Prostate gland (tissue), 2 donors: ENCODE results near the gene TRIM39.

Experiments used
- POLR2A ChIP-seq: fragments of 450-650 bp; IDR thresholded peaks from one replicate; pipeline ENCODE4 v1.6.1; 2016; ENCODE audit warnings: antibody characterized with exemption, mild to moderate bottlenecking
- POLR2AphosphoS5 ChIP-seq: sonication (generic); formaldehyde crosslinking; IDR thresholded peaks from one replicate; pipeline ENCODE4 v1.6.1; 2017; ENCODE audit warnings: antibody characterized with exemption
- TF ChIP-seq, protein P1 (sequence below), 4 experiments: fragments of 200-600 bp in 2 of 4; fragments of 450-650 bp in 2 of 4; sonication (generic) in 2 of 4; IDR thresholded peaks; 1 replicate in 3 of 4; 2 replicates in 1 of 4; pipeline ENCODE4 v1.5.1; 2016 to 2019; ENCODE audit warnings: antibody characterized with exemption in 4 of 4, mild to moderate bottlenecking in 2 of 4, moderate library complexity in 2 of 4

DNA sequence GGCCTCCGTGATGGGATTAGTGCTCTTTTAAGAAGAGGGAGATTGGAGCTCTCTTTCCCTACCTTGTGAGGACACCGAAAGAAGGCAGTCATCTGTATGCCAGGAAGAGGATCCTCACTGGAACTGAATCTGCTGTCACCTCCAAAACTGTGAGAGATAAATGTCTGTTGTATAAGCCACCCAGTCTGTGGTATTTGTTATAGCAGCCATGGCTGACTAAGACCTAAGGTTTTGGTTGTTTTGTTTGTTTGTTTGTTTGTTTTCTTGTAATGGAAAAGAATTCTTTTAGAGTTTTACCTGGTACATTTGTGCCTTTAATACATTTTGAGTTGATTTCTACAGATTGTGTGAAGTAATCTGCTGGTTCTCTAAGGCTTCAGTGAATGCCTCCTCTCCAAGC is 25.8 kb downstream of the TRIM39 start:
- TF ChIP-seq POLR2A (no peak), POLR2AphosphoS5 (no peak)
- TF ChIP-seq, protein P1, sequence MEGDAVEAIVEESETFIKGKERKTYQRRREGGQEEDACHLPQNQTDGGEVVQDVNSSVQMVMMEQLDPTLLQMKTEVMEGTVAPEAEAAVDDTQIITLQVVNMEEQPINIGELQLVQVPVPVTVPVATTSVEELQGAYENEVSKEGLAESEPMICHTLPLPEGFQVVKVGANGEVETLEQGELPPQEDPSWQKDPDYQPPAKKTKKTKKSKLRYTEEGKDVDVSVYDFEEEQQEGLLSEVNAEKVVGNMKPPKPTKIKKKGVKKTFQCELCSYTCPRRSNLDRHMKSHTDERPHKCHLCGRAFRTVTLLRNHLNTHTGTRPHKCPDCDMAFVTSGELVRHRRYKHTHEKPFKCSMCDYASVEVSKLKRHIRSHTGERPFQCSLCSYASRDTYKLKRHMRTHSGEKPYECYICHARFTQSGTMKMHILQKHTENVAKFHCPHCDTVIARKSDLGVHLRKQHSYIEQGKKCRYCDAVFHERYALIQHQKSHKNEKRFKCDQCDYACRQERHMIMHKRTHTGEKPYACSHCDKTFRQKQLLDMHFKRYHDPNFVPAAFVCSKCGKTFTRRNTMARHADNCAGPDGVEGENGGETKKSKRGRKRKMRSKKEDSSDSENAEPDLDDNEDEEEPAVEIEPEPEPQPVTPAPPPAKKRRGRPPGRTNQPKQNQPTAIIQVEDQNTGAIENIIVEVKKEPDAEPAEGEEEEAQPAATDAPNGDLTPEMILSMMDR (IDR thresholded peaks at IDR 0.05) = no peak
